GM19099 (cell line): ENCODE results near the gene SMOC2.

ENCODE experiments used
- POLR2A ChIP-seq: IDR thresholded peaks from 3 replicates; pipeline ENCODE4 v1.6.1; 2011; ENCODE audit warnings: low read depth; ENCODE audit not compliant: insufficient read length; ENCODE audit errors: extremely low read depth

The SMOC2 gene

GRCh38 chr6:168648240-168649125 lies 207.5 kb downstream of the SMOC2 start:
- TF ChIP-seq POLR2A: no peak

GRCh38 chr6:168649209-168649608 lies 208.2 kb downstream of the SMOC2 start:
- TF ChIP-seq POLR2A: no peak

GRCh38 chr6:168650671-168651111 lies 209.7 kb downstream of the SMOC2 start:
- TF ChIP-seq POLR2A: no peak

- TF ChIP-seq POLR2A: no peak
Measured at GRCh38 chr6:168655462-168656152, 214.6 kb downstream of the SMOC2 start.

- no peak for TF ChIP-seq POLR2A
Measured at GRCh38 chr6:168658059-168658458, 217.1 kb downstream of the SMOC2 start.

- no peak for TF ChIP-seq POLR2A
Measured at GRCh38 chr6:168660400-168660945, 219.5 kb downstream of the SMOC2 start.

GRCh38 chr6:168662301-168662936 lies 221.4 kb downstream of the SMOC2 start:
- no peak for TF ChIP-seq POLR2A

GRCh38 chr6:168663041-168663440 lies 222.1 kb downstream of the SMOC2 start:
- TF ChIP-seq POLR2A: no peak

GRCh38 chr6:168664956-168665355 lies 224.0 kb downstream of the SMOC2 start:
- TF ChIP-seq POLR2A: no peak

GRCh38 chr6:168666170-168666569 lies 225.2 kb downstream of the SMOC2 start:
- no peak for TF ChIP-seq POLR2A

- no peak for TF ChIP-seq POLR2A
Measured at GRCh38 chr6:168666699-168667427, 225.9 kb downstream of the SMOC2 start.

GRCh38 chr6:168667428-168667805 lies 226.4 kb downstream of the SMOC2 start:
- no peak for TF ChIP-seq POLR2A

GRCh38 chr6:168670401-168670985 lies 229.5 kb downstream of the SMOC2 start:
- TF ChIP-seq POLR2A: no peak
